Breast epithelium (tissue), 4 donors: ENCODE measurements around the gene DAPK1. TPM values are rescaled to one million over a fixed set of nuclear protein-coding genes. Genes with fewer than 3 reads are reported as not detected.

ENCODE experiments used
- DNase-seq, 2 donors: peaks; one replicate each; pipeline ENCODE4 v3.0.0-alpha.2; 2019; ENCODE audit warnings: low spot score in 2 of 2
- H3K27ac ChIP-seq, 2 donors: fragments of 200-600 bp; sonication (generic) in 1 of 2; one replicate each; pipeline ENCODE4 v1.5.1; 2016 to 2019; ENCODE audit warnings: mild to moderate bottlenecking in 1 of 2
- H3K27me3 ChIP-seq, 2 donors: fragments of 200-600 bp; sonication (generic) in 1 of 2; one replicate each; pipeline versions ENCODE4 v1.5.1 to v1.6.0; 2017 to 2019; ENCODE audit warnings: control low read depth in 1 of 2, mild to moderate bottlenecking in 1 of 2
- H3K36me3 ChIP-seq: fragments of 200-600 bp; one replicate; pipeline ENCODE4 v1.5.1; 2019
- H3K4me1 ChIP-seq, 2 donors: fragments of 200-600 bp; sonication (generic); one replicate each; pipeline ENCODE4 v1.5.1; 2016 to 2019; ENCODE audit warnings: control low read depth in 1 of 2
- H3K4me3 ChIP-seq, 3 donors: fragments of 200-600 bp; sonication (generic); 1 replicate in 2 of 3; 2 replicates in 1 of 3; pipeline ENCODE4 v1.5.1; 2016 to 2019; ENCODE audit warnings: mild to moderate bottlenecking in 3 of 3, moderate library complexity in 2 of 3
- H3K9me3 ChIP-seq, 2 donors: fragments of 200-600 bp; sonication (generic) in 1 of 2; one replicate each; pipeline ENCODE4 v1.5.1; 2016 to 2019; ENCODE audit warnings: control low read depth in 1 of 2
- POLR2A ChIP-seq: fragments of 450-650 bp; IDR thresholded peaks from one replicate; pipeline ENCODE4 v1.6.1; 2016; ENCODE audit warnings: antibody characterized with exemption, mild to moderate bottlenecking, moderate library complexity
- POLR2AphosphoS5 ChIP-seq, 3 donors: sonication (generic); formaldehyde crosslinking; IDR thresholded peaks; one replicate each; pipeline ENCODE4 v1.6.1; 2017; ENCODE audit warnings: antibody characterized with exemption in 3 of 3
- intact Hi-C: fragments of 100-400 bp; cut with DNase I; formaldehyde crosslinking; loops from one replicate; pipeline ENCODE4 v1.15.1; 2023; ENCODE audit warnings: low total_unique reads
- total RNA-seq, 3 donors: library from RNA; depleted of rRNA; stranded (reverse); fragments of >200 nt; gene quantifications; one replicate each; pipeline ENCODE4 v1.1.0, GENCODE V29; 2016
- TF ChIP-seq, protein P1 (sequence below), 3 donors: fragments of 450-650 bp; IDR thresholded peaks; one replicate each; pipeline ENCODE4 v1.5.1; 2016 to 2017; ENCODE audit warnings: antibody characterized with exemption in 3 of 3, mild to moderate bottlenecking in 3 of 3, moderate library complexity in 3 of 3

Gene DAPK1
- total RNA-seq, 3 donors from 2014 or later = 14.7 to 42.6 (median 34.5) TPM

DNA sequence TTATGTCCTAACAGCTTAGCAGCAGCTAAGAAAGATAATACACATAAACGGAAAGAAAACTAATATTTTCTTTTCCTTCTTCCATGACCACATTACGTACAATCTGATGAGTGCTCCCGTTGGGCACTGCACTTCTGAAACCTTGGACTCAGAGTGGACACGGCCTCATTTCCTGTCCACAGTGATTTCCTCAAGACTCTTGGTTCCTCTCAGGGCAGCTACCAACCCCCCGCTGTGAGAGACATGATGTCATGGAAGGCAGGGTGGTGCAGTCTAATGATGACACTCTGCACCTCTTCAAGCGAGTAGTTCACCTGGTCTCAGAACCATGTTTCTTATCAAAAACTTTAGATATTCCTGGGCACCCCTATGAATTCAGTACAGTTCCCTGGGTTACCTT is 159.5 kb downstream of the DAPK1 start:
- DNase-seq = no peak
- H3K36me3 ChIP-seq = no peaks in the 10 kb centered on the region
- no peak overlapping the region for H3K4me3 ChIP-seq
- TF ChIP-seq POLR2AphosphoS5 (IDR thresholded peaks at IDR 0.05) (no peak), POLR2A (no peak)
- TF ChIP-seq, protein P1, sequence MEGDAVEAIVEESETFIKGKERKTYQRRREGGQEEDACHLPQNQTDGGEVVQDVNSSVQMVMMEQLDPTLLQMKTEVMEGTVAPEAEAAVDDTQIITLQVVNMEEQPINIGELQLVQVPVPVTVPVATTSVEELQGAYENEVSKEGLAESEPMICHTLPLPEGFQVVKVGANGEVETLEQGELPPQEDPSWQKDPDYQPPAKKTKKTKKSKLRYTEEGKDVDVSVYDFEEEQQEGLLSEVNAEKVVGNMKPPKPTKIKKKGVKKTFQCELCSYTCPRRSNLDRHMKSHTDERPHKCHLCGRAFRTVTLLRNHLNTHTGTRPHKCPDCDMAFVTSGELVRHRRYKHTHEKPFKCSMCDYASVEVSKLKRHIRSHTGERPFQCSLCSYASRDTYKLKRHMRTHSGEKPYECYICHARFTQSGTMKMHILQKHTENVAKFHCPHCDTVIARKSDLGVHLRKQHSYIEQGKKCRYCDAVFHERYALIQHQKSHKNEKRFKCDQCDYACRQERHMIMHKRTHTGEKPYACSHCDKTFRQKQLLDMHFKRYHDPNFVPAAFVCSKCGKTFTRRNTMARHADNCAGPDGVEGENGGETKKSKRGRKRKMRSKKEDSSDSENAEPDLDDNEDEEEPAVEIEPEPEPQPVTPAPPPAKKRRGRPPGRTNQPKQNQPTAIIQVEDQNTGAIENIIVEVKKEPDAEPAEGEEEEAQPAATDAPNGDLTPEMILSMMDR (IDR thresholded peaks at IDR 0.05) = no peak
- H3K27me3 ChIP-seq = peaks cover 0 to 56% of the 10 kb centered on the region in 2 donors
- H3K4me1 ChIP-seq = no peaks in the 10 kb centered on the region
- H3K9me3 ChIP-seq = no peaks in the 10 kb centered on the region
- no peak overlapping the region for H3K27ac ChIP-seq
- intact Hi-C loops = no loop called here

DNA sequence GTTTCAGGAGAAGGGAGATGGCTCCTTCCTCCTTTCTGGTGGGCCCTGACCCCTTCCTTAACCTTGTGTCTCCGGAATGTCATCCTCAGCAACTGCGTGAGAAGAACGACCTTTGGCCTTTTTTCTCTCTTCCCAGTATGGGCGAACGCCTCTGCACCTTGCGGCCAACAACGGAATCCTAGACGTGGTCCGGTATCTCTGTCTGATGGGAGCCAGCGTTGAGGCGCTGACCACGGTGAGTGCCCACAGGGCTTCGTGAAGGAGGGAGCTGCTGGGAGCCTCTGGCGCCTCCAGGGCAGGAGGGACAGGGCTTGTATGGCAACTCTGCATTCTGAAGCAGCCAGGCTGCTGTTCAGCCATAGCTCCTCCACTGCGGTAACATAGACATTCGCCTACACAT is 160.2 kb downstream of the DAPK1 start:
- intact Hi-C loops = no loop called here
- Histone ChIP-seq H3K27me3 (peaks cover 0 to 56% of the 10 kb centered on the region in 2 donors), H3K9me3 (no peaks in the 10 kb centered on the region), H3K4me3 (no peak overlapping the region), H3K36me3 (no peaks in the 10 kb centered on the region), H3K4me1 (no peaks in the 10 kb centered on the region), H3K27ac (no peak overlapping the region)
- TF ChIP-seq POLR2AphosphoS5 (IDR thresholded peaks at IDR 0.05) = no peak
- TF ChIP-seq, protein P1 (IDR thresholded peaks at IDR 0.05) = no peak
- DNase-seq = no peak

DNA sequence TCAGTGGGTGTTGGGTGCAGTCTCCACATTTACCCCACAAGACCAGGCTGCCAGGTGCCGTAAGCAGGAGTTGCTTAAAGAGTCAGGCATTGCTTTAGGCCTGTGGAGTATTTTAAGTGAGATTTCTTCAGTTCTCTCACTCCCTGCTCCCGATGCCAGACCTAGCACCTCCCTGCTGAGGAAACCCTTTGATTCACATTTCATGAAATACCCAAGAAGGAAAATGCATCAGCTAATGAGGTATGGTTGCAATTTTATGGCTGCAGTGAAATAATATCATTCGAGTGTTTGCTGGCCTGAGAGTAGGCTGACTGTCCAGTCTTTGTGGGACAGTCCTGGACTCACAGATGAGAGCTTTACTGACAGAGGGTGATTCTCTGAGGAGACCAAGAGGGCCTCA is 160.8 kb downstream of the DAPK1 start:
- H3K9me3 ChIP-seq = no peaks in the 10 kb centered on the region
- H3K27me3 ChIP-seq = peaks cover 0 to 60% of the 10 kb centered on the region in 2 donors
- no peak overlapping the region for H3K27ac ChIP-seq
- no peak for DNase-seq
- H3K36me3 ChIP-seq = no peaks in the 10 kb centered on the region
- no peak for TF ChIP-seq POLR2A
- TF ChIP-seq, protein P1 (IDR thresholded peaks at IDR 0.05) = no peak
- H3K4me3 ChIP-seq = no peak overlapping the region
- H3K4me1 ChIP-seq = no peaks in the 10 kb centered on the region
- intact Hi-C loops = no loop called here

DNA sequence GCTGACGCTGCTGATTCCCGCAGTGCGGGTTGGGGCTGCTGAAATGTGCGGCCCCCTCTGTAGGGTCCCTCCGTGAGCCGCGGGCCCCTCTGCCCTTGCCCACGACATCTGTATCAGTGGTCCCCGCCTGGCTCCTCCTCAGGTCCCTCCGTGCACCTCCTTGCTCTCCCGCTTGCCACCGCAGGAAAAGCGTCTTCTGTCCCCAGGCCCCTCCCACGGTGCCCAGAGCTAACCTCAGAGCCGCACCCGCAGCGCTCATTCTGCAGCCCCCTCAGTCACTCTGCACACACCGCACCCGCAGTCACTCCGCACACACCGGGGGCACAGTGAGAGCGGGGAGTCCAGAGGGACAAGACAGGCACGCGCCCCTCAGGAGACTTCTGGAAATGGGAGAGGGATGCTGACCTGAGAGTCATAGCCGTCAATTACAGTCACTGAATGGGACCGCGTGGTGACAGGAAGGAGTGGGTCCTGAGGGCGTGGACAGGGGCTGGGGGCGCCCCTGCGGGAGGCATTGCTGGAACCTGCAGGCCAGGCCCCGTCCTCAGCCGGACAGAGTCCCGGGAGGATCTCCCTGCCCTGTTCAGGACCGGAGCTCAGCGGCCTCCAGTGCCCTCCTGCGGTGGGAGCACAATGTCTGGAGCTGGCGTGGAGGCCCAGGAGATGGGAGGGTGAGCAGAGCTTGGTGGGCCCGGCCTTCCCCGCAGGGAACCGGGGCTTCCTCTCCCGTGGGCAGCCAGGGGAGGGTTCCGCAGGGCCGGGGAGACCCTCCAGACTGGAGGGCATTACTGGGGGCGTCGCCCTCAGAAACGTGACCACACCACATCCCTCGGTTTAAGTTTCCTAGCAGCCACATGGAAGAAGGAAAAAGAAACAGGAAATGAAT is 162.1 kb downstream of the DAPK1 start:
- DNase-seq = no peak
- no peak for TF ChIP-seq POLR2A
- TF ChIP-seq, protein P1 (IDR thresholded peaks at IDR 0.05) = no peak
- no peak for TF ChIP-seq POLR2AphosphoS5 (IDR thresholded peaks at IDR 0.05)
- Histone ChIP-seq H3K4me3 (no peak overlapping the region), H3K4me1 (no peaks in the 10 kb centered on the region), H3K27me3 (peaks cover 0 to 57% of the 10 kb centered on the region in 2 donors), H3K27ac (no peak overlapping the region), H3K9me3 (no peaks in the 10 kb centered on the region), H3K36me3 (no peaks in the 10 kb centered on the region)
- intact Hi-C loops = no loop called here

DNA sequence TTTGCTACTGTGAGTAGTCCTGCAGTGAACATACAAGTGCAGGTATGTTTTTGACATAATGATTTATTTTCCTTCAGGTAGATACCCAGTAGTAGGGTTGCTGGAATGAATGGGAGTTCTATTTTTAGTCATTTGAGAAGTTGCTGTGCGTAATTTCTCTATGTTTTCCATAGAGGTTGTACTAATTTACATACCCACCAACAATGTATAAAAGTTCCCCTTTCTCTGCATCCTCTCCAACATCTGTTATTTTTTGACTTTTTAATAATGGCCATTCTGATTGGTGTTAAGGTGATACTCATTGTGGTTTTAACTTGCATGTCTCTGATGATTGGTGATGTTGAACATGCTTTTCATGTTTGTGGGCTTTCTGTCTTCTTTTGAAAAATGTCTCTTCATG is 163.6 kb downstream of the DAPK1 start:
- no peaks in the 10 kb centered on the region for H3K36me3 ChIP-seq
- no peaks in the 10 kb centered on the region for H3K9me3 ChIP-seq
- DNase-seq = no peak
- H3K4me1 ChIP-seq = no peaks in the 10 kb centered on the region
- no peak overlapping the region for H3K4me3 ChIP-seq
- intact Hi-C loops = no loop called here
- no peak for TF ChIP-seq POLR2A
- no peak for TF ChIP-seq POLR2AphosphoS5 (IDR thresholded peaks at IDR 0.05)
- TF ChIP-seq, protein P1 (IDR thresholded peaks at IDR 0.05) = no peak
- no peak overlapping the region for H3K27ac ChIP-seq
- H3K27me3 ChIP-seq = peaks cover 0 to 43% of the 10 kb centered on the region in 2 donors
